Activated T-cell treated with anti-CD3 and anti-CD28 coated beads for 1 hour (primary cell): ENCODE results near the gene BRD3.

Experiments used
- DNase-seq: peaks from one replicate; pipeline ENCODE4 v3.0.0-alpha.2; 2020; ENCODE audit warnings: low read depth

BRD3 gene

DNA sequence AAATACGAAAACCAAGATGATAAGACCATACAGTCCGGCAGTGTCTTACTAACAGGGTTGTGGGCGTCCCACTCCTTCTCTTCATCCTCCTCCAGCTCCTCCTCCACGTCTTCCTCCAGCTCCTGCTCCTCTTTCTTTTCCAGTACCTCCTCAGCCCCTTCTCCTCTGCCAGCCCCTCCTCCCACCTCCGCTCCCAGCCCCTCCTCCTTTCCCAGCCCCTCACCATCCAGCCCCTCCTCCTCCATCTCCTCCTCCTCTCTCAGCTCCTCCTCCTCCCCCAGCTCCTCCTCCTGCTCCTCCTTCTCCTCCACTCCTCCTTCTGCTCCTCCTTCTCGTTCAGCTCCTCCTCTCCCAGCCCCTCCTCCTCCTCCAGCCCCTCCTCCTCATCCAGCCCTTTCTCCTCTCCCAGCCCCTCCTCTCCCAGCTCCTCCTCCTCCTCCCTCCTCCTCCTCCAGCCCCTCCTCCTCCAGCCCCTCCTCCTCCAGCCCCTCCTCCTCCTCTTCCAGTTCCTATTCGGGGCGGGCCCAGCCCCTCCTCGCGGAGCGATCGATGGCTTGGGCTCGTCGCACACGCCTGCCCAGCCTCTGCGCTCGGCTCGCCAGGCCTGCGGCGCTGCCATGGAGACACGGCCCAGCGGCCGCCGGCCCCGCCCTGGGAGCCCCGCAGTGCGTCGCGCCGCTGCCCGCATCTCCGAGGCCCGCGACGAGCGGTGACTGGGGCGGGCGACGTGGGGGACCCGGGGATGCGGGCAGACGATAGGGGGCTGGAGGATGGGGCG is 42.8 kb downstream of the BRD3 start, which contains the start of gene BRD3OS:
TSS of gene BRD3OS (plus strand) at position 654 of the 778 bp plus-strand sequence. CDS start 1,267 bp downstream, outside the sequence.
- DNase-seq: peak; percentile 86

DNA sequence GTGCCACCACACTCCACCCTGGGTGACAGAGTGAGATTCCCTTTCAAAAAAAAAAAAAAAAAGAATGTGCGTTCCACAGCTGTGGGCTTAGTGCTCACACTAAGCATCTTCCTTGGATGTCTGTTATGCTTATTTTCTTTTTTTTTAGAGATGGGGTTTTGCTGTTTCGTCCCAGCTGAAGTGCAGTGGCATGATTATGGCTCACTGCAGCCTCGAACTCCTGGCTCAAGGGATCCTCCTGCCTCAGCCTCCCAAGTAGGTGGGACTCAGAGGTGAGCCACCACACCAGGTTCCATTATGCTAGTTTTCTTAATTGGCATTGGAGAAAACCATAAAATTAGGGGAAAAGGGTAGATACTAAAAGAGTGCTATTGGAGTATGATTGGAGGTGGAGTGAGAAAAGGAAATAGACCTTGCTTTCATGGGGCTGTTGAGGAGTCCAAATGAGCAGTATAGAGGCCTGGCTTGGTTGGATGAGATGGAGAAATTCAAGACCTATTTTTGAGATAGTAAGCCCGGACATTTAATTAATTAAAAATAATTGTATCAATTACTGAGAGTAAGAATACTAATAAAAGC is 43.5 kb downstream of the BRD3 start:
- DNase-seq: no peak

DNA sequence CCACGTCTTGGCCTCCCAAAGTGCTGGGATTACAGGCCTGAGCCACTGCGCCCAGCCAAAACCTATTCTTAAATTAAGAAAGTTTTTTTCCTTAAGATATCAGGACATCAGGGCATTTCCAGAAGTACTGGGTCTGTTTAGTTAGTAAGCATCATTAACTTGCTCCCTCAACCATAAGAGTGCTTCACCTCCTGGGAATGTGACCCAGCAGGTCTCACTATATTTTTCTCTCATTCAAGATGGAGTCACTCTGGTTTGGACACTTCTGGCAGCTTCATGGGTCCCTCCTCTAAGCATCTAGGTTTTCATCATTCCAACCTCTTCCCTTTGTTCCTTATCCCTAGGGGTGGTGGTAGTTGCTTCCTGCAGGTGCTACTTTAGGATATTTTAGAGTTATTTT is 52.9 kb downstream of the BRD3 start:
- DNase-seq: no peak

DNA sequence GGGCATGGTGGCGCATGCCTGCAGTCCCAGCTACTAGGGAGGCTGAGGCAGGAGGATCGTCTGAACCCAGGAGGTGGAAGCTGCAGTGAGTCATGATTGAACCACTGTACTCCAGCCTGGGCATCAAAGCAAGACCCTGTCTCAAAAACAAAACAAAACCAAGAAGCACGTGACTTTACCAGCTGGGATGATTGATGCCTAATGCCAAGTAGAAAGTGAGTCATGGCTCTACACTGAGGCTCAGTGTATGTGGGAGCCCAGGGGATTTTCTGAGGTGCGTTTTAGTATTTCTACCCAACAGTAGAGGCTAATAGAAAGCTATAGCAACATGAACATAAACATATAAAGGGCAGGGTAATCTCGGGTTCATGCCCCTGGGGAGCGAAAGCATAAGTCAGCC is 56.4 kb downstream of the BRD3 start:
- no peak for DNase-seq

DNA sequence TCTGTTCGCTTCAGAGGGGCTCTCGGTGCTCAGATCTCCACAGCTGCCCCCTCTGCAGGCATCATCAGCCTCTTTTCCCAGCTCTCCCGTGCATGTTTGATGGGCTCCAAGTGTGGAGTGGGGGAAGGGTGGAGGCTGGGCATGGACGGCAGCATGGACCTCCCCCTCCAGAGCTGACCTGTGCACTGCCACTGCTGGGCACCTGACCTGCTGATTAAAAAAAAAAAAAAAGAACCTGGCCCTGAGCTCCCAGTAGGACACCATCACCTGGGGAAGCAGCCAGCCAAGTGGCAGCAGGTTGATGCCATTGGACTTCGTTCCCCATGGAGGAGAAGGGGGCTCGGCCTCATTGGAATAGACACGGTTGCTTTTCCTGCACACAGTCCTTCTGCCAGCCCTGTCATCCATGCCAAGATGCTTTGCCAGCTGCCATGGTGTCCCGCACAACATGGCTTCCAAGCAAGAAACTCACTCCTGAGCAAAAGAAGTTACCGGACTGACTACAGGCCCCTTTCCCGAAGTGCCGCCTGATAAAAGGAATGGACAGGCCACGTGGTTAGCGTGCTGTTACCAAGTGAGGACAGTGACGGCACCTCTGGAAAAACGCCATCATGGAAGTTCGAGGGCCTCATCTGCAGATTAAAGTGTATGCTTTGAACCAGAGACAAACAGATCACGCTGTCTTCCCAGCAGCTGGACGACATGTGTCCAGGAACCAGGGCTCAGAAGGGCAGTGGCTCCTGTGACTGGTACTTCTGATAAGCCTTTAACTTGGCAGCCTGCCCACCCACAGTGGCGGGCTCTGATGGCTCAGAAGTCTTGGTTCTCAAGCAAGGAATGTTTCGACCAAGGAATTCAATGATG is 57.3 kb downstream of the BRD3 start:
- DNase-seq: no peak

DNA sequence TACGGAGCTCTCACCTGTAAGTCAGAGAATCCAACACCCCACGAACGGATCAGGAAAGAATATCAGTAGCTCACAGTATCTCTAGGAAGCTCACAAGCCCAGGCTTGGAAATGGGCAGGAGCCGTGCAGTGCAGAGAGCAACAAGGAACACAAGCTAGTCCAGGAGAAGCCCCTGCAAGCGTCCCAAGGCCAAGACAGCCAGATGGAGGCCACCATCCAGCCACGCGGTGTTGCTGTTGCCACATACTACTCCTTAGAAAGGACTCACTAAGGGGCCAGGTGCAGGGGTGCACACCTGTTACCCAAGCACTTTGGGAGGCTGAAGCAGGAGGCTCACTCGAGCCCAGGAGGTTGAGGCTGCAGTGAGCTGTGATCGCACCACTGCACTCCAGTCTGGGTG is 60.3 kb downstream of the BRD3 start:
- no peak for DNase-seq

DNA sequence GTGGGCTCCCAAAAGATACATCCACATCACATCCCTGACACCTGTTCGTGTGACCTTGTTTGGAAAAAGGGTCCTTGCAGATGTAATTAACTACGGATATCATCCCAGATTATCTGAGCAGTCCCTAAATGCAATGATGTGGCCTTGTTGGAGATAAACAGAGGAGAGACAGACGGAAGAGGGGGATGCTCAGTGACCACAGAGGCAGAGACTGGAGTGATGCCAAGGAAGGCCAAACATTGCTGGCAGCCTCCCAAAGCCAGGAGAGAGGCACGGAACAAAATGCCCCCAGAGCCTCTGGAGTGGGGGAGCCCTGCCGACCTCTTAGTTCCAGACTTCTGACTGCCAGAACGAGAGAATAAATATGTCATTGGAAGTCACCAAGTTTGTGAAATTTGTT is 60.7 kb downstream of the BRD3 start:
- DNase-seq: no peak

DNA sequence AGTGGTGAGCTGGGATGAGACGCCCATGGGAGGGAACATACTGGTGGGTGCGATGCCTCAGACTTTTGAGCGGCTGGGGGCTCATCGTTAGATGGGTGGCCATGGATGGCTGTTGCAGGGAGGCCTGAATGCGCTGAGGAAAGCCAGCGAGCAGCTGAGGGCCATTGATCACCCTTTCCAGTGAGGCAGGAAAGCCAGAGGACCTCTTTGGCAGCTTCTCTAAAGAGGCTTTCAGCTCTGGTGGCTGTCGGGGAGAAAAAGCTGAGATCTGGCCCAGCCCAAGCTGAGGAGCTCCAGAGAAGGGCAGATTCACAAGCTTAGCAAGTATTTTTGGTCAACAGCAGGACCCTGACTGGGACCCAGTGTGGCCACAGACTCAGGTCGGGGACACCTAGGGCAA is 62.4 kb downstream of the BRD3 start:
- no peak for DNase-seq

DNA sequence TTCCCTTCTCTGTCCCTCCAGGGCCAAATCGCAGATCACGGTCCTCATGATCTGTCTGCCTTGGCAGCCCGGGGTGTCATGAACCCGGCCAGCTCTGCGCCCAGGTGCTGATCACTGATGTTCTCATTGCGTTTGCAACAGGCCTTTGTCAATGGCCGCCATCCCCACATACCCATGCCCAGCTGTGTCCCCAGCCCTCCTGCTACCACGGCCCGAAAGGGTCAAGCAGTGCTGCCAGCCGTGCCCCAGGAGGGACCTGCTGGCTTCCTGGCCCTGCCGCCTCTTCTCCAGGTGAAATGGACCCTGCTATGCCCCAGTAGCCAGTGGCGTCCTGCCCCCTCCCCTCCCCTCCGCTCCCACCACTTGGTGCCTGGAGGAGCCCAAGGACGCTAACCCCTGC is 62.9 kb downstream of the BRD3 start:
- no peak for DNase-seq

DNA sequence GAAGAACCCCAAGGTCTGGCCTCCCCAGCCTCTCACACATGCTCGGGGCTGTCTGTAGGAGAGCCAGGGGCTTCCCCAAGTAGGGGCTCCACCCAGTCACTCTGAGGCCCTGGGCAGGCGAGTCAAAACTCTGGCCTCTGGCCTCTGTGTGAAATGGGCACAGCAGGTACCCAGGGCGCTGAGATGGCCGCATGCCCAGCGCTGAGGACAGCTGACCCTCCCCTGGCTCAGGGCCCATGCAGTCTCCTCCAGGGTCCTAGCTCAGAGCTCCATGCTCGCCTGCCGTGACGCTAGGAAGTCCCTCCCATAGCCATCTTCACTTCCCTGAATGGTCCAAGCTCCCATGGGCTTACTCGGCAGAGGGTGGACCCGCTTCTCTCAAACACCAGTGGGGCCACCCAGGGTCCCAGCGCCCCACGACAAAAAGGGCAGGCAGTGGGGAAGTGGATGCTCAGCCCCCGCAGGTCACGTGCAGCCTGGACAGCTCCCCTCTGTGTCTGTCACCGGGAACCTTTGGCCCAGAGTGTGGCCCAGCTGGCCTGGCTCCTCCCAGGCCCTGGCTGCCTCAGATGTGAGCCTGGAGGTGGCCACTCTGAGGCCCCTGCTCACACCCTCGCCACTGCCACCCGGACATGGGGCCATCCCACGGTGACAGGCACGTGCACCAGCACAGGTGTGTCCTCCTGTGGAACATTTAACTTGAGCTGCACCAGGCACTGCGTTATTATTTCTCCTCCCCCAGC is 63.5 kb downstream of the BRD3 start:
- no peak for DNase-seq

DNA sequence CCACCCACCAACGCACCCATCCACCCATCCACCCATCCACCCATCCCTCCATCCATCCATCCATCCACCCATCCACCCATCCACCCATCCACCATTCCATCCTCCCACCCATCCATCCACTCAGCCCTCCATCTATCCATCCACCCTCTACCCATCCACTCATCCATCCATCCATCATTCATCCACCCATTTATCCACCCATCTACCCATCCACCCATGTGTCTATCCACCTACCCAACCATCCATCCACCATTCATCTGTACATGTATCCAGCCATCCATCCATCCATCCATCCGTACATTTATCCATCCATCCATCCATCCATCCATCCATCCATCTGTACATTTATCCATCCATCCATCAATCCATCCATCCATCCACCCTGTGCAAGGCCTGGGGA is 64.6 kb downstream of the BRD3 start:
- no peak for DNase-seq

DNA sequence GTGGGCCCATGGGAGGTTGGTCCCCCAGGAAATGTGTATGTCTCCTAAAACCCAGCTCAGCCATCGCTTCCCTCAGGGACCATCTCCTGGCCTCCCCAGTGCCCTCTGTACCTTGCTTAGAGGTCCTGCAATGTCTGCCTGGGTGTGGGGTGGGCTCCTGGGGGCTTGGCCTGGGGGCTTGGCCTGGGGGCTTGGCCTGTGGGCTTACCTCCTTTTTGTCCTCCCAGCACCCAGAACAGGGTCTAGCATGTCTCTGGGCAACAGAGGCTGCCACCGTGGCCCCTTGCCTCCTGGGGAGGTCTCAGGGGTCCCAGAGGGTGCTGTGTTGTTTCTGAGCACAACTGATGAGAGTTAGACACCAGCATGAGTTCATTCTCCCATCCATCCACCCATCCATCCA is 65.0 kb downstream of the BRD3 start:
- DNase-seq: no peak

DNA sequence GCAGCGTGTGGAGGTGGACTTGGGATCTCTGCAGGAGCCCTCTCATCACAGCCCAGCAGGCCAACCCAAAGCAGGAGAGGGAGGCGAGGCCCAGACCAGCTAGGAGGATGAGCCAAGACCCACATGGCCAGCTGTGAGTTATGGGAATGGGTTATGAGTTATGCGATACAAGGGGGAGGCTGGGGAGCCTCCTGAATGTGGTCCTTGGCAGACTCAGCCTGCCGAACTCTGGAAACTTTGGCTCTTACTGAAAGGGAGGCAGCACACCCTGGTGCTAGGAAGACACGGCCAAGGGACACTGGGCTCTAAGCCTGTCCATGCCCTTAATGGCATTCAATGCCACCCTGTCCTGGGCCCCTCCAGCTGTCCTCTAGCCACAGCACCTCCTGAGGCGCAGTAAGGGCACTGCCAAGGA is 68.0 kb downstream of the BRD3 start:
- no peak for DNase-seq

DNA sequence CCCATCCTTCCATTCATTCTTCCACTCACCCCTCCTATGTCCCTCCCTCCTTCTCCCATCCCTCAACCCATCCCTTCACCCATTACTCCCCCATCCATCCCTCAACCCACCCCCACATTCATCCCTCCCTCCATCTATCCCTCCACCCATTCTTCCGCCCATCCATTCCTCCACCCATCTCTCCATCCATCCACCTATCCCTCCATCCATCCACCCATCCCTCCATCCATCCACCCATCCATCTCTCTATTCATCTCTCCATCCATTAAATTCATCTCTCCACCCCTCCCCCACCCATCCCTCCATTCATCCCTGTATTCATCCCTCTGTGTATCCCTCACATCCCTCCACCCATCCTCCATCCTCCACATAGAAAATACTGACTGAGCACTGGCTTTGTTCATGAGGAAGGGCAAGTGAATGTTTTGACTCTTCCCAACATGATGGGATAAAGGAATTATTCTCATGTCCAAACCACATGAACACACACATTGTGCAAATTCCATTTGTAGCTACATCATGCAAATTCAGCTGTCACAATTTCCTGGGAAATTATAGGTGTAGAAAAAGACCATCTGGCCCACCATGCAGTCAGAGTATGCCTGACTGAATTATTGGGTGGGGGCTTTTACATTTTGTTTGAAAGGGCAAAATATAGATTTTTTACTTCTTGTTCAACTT is 68.8 kb downstream of the BRD3 start:
- no peak for DNase-seq

DNA sequence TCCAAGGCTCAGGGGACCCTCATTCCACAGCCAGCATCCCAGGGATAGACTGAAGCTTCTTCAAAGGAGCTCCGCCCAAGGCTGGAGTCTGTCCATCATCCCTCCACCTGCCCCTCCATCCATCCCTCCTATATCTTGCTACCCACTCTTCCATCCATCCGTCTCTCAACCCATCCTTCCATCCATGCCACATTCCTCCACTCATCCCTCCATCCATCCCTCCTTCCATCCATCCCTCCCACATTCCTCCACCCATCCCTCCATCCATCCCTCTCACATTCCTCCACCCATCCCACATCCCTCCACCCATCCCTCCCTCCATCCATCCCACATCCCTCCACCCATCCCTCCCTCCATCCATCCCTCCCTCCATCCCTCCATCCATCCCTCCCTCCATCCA is 70.2 kb downstream of the BRD3 start:
- no peak for DNase-seq

DNA sequence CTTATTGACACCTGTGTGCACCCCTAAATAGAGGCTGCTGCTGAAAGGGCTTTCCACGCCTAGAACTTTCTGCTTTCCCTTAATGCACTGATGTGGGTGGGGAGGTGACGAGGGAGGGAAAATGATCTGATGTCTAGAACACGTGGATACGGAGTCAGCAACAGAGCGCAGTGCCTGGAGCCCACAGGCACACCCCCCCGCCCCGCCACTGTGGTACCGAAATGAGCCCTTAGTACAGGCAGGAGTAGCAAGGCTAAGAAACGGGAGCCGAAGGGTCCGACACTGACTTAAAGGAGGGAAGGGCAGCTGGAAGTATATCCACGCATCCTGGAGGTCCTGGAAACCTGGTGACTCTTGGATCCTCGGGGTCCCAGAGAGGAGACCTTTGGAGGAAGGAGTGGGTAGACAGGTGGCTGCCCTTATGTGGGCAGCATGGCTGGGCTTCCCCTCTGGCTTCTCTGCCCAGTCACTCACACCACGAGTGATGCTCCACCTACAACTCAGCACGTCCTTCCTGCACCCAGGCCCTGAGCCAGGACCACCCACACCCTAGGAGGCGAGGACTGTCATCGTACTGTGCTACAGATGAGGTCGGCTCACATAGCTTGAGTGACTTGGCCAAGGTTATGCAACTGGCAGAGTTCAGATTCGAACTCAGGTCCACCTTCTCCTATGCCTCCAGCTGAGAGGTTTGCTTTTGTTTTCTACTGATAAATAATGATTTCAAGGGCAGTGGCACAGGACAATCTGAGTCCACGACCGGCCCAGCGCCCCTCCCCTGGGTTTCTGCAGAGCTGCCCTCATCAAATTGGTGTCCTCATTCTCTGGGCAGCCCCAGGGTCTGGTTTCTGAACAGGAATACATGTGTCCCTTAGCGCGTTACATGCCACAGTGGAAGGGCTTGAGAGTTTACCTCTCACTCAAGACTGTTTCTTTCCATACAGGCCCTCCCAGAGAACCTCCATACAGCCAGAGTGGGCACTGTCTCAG is 71.0 kb downstream of the BRD3 start:
- DNase-seq: no peak

DNA sequence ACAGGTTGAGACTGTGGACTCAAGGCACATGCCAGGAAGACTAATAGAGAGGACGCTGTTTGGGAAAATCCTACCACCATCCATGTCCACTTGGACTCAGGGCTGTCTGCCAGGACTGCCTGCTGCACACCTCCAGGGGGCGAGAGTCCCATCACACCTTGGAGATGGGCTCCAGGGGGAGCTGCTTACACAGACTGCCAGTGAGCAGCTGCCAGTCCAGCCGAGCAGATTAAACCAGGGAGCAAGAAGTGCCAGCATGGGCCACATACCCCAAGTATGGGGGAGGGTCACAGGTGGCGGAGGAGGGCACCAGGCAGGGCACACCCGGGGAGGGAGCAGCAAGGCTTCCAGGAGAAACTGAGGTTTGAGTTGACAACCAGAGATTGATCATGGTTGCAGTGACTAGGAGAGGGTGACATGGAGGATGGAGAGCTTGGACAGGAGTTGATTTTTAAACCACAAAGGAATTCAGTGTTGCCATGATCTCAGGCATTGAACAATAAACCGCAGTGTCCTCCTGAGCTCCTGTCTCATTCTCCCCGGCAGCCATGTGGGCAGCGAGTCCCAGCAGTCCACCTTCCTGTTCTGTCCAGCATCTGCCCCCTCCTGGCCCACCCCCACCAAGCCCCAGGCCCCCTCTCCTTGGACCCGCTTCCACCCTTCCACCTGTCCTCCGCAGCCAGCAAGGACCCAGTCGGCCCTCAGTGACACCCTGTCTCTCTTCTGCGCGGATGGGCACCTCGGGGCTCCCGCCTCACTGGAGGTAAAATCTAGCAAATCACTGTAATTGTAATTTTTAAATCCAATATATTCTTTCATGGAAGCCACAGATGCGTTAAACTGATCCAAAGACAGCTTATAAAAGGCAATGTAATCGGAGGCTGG is 72.6 kb downstream of the BRD3 start:
- DNase-seq: no peak

DNA sequence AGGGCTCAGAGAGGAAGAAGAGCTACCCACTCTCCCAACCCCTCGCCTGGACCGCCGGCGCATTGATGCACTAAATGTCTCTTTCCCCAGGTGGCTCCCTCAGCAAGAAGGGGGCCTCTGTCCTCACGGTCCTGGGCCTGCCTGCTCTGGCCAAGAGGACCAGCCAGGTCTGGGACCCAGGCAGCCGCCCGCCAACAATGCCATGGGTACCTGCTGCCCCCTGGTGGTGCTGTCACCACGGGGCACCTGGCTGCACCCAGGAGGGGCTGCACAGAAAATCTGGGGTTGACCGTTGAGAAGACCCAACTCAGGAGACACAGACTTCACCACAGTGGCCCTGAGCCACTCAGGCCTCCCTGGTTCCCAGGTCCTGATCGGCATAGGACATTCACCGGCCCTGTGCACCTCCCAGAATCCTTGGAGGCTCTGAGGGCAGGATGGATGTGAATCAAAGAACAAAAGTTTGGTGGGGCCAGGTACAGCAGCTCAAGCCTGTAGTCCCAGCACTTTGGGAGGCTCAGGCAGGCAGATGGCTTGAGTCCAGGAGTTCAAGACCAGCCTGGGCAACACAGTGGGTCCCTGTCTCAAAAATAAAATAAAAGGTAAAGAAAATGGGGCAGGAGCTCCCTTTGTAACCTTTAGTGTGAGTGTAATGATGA is 73.3 kb downstream of the BRD3 start:
- DNase-seq: peak; percentile 76
